ENCODE data around the gene GRID1. TPM values are rescaled to one million over a fixed set of nuclear protein-coding genes. Genes with fewer than 3 reads are reported as not detected.

Gene GRID1
- total RNA-seq, 1 donor, result not detected

- DNase-seq (ENCODE audit: low read depth), result no peak
- TF ChIP-seq CTCF (IDR thresholded peaks at IDR 0.05; ENCODE audit: insufficient read depth, low read depth, low read length), result no peak
- no peak overlapping the region for H3K4me3 ChIP-seq (ENCODE audit: low read depth, low read length)
Measured at GRCh38 chr10:85741626-85742300, 624.8 kb downstream of the GRID1 start.

GRCh38 chr10:85735997-85736396, 630.6 kb downstream of the GRID1 start:
- no peak for TF ChIP-seq CTCF (IDR thresholded peaks at IDR 0.05; ENCODE audit: insufficient read depth, low read depth, low read length)
- H3K4me3 ChIP-seq (ENCODE audit: low read depth, low read length), result no peak overlapping the region
- DNase-seq (ENCODE audit: low read depth), result no peak

GRCh38 chr10:85734791-85735190, 631.8 kb downstream of the GRID1 start:
- no peak for DNase-seq (ENCODE audit: low read depth)
- no peak overlapping the region for H3K4me3 ChIP-seq (ENCODE audit: low read depth, low read length)
- no peak for TF ChIP-seq CTCF (IDR thresholded peaks at IDR 0.05; ENCODE audit: insufficient read depth, low read depth, low read length)

- no peak for DNase-seq (ENCODE audit: low read depth)
- TF ChIP-seq CTCF (IDR thresholded peaks at IDR 0.05; ENCODE audit: insufficient read depth, low read depth, low read length), result no peak
- H3K4me3 ChIP-seq (ENCODE audit: low read depth, low read length), result no peak overlapping the region
Measured at GRCh38 chr10:85724215-85724614, 642.4 kb downstream of the GRID1 start.

- TF ChIP-seq CTCF (IDR thresholded peaks at IDR 0.05; ENCODE audit: insufficient read depth, low read depth, low read length), result no peak
- no peak for DNase-seq (ENCODE audit: low read depth)
- H3K4me3 ChIP-seq (ENCODE audit: low read depth, low read length), result no peak overlapping the region
Measured at GRCh38 chr10:85720931-85721590, 645.5 kb downstream of the GRID1 start.

GRCh38 chr10:85719408-85719807, 647.2 kb downstream of the GRID1 start:
- no peak for TF ChIP-seq CTCF (IDR thresholded peaks at IDR 0.05; ENCODE audit: insufficient read depth, low read depth, low read length)
- H3K4me3 ChIP-seq (ENCODE audit: low read depth, low read length), result no peak overlapping the region
- DNase-seq (ENCODE audit: low read depth), result no peak

All from fibroblast of villous mesenchyme (primary cell).